Mesodermal cell (in vitro differentiated cells): ENCODE data around the gene RBMS1.

Experiments
- H3K27ac ChIP-seq: 2 replicates; pipeline ENCODE4 v1.7.0; 2013; ENCODE audit warnings: mild to moderate bottlenecking, low read depth, low read length, moderate library complexity; ENCODE audit not compliant: severe bottlenecking
- H3K36me3 ChIP-seq: 2 replicates; pipeline ENCODE4 v1.7.1; 2013; ENCODE audit warnings: mild to moderate bottlenecking, low read length, moderate library complexity; ENCODE audit not compliant: control insufficient read depth, insufficient read depth
- H3K4me1 ChIP-seq: one replicate; pipeline ENCODE4 v1.7.1; 2013; ENCODE audit warnings: mild to moderate bottlenecking, low read length; ENCODE audit not compliant: insufficient read depth, control insufficient read depth, poor library complexity, severe bottlenecking
- H3K4me3 ChIP-seq: 2 replicates; pipeline ENCODE4 v1.7.0; 2013; ENCODE audit warnings: low read length, control low read depth, mild to moderate bottlenecking; ENCODE audit not compliant: insufficient read depth, poor library complexity, severe bottlenecking; ENCODE audit errors: extremely low read depth
- H3K9me3 ChIP-seq: 2 replicates; pipeline ENCODE4 v1.7.1; 2013; ENCODE audit warnings: mild to moderate bottlenecking, low read length, moderate library complexity; ENCODE audit not compliant: control insufficient read depth
- WGBS, 2 experiments: methylation state at CpG; one replicate each; pipeline ENCODE4 v1.1.5; 2013; ENCODE audit warnings: missing lambda C conversion rate in 2 of 2; ENCODE audit not compliant: insufficient coverage in 2 of 2; 5-methylcytosine and 5-hydroxymethylcytosine counted together

Gene RBMS1

DNA sequence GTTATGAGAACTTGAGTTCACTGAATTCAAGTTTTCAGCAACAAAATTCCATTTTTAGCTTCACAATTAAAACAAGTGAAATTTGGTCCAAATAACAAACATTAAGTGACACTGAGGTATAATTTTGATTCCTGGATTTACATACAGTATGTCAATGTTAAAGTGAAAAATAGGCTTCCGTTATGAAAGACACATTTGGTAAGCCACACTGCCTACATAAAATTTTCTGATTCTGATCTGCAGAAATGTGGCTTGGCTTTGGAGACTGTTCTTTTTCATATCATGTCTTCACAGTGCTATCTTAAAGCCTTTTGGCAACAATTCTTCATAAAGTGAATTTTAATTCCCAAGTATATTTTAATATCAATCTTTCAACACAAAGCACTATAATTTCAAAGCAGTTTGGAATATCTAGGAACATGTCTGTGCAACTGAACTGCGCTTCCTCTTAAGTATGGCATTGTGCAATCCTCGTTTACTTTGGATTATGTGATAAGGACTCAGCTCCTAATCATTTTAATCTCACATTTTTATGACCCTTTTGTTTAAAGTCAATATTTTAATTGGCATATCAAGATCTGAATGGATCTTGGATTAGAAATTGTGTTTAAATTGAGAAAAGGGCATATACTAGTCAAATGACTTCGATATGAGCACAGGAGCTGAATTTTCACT is 60.0 kb downstream of the RBMS1 start:
- Histone ChIP-seq H3K9me3 (peaks cover 5% of the 10 kb centered on the region), H3K36me3 (peaks cover 26% of the 10 kb centered on the region), H3K4me1 (peaks cover 13% of the 10 kb centered on the region), H3K27ac (no peak overlapping the region), H3K4me3 (no peak overlapping the region)
- WGBS, 2 experiments, result 100% methylated on average over 1 of the region's 4 CpGs; no CpG with 5 or more reads in 1 of the 2 experiments

- H3K36me3 ChIP-seq, result peaks cover 32% of the 10 kb centered on the region
- no peak overlapping the region for H3K27ac ChIP-seq
- peaks cover 5% of the 10 kb centered on the region for H3K9me3 ChIP-seq
- H3K4me3 ChIP-seq, result no peak overlapping the region
- H3K4me1 ChIP-seq, result peaks cover 13% of the 10 kb centered on the region
- WGBS, 2 experiments, result 86 to 93% methylated on average over 3 to 4 of the region's 4 CpGs
Measured at GRCh38 chr2:160432633-160433032, 61.0 kb downstream of the RBMS1 start.

DNA sequence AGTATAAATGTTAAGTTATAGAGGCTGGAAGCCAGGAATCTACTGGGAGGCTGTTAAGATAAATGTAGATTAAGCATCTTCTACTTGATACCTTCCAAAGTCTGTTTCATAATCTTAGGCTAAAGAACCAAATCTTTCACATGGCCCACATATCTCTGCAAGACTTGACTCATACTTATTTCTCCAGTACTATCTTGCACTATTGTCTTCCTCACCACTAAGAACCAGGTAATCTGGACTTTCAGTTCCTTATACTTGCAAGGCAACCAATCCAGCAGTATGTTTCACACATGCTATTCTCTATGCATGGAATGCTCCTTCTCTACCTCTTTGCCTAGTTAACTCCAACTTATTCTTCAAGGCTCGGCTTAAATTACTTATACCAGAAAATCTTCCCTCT is 62.2 kb downstream of the RBMS1 start:
- peaks cover 32% of the 10 kb centered on the region for H3K36me3 ChIP-seq
- no peak overlapping the region for H3K4me3 ChIP-seq
- peaks cover 5% of the 10 kb centered on the region for H3K9me3 ChIP-seq
- H3K27ac ChIP-seq, result no peak overlapping the region
- H3K4me1 ChIP-seq, result peaks cover 19% of the 10 kb centered on the region
- WGBS, 2 experiments, result 86 to 95% methylated on average over 1 of the region's 1 CpG

- Histone ChIP-seq H3K4me1 (peaks cover 23% of the 10 kb centered on the region), H3K4me3 (no peak overlapping the region), H3K9me3 (peaks cover 5% of the 10 kb centered on the region), H3K36me3 (peaks cover 32% of the 10 kb centered on the region), H3K27ac (no peak overlapping the region)
Measured at GRCh38 chr2:160430001-160430344, 63.6 kb downstream of the RBMS1 start.

DNA sequence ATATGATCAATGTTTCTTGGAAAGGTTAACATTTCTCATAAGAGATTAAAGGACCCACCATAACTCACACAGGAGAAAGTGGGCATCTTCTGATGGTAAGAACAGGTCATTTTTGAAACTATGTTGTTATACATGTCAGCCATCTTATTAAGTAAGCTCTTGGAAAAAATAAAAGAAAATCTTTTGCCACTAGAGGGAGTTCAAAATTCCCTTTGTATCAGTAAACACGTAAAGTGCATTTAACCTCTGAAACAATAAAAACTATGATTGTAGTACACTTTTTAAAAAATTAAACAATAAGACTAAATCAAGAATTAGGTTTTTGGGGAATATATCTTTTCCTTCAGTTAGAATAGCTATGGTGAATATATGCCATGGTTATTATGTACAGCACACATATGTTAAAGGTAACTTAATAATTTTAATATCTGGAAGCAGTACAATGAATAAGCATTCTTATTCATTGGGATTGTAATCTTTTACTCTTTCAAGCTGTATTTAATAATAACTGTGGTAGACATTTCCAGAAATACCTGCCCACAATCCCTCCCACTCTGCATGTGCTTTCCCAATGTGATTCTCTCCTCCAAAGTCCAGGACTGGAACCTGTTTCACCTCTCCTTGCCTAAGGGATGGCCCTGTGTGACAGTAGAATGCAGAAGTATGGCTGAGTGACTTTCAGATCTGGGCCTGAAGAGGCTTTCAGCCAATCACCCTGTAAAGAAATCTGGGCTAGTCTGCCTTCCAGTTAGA is 64.2 kb downstream of the RBMS1 start:
- Histone ChIP-seq H3K4me1 (peaks cover 18% of the 10 kb centered on the region), H3K9me3 (peaks cover 5% of the 10 kb centered on the region), H3K36me3 (peaks cover 32% of the 10 kb centered on the region), H3K27ac (no peak overlapping the region), H3K4me3 (no peak overlapping the region)
- no CpG with 5 or more reads among the region's 1 CpG for WGBS, 2 experiments

DNA sequence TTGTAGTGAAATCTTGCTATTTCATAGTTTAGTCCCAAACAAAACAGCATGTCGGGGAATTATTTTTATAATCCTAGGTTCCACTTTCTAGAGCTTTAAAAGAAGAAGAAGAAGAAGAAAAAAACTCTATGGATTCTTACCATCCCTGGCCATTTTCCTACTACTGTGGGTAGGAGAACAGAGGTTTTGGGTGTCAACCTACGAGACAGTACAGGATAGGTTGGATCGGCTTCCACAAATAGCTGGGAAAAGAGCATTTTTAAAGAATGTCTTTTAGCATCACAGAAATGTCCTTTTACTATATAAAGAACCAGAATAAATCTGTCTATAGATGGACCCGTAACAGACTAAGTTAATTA is 65.2 kb downstream of the RBMS1 start:
- H3K36me3 ChIP-seq, result peaks cover 32% of the 10 kb centered on the region
- no CpG with 5 or more reads among the region's 4 CpGs for WGBS, 2 experiments
- peaks cover 17% of the 10 kb centered on the region for H3K4me1 ChIP-seq
- H3K4me3 ChIP-seq, result no peak overlapping the region
- peaks cover 5% of the 10 kb centered on the region for H3K9me3 ChIP-seq
- no peak overlapping the region for H3K27ac ChIP-seq

- peaks cover 32% of the 10 kb centered on the region for H3K36me3 ChIP-seq
- H3K4me1 ChIP-seq, result peaks cover 17% of the 10 kb centered on the region
- 96 to 100% methylated on average over 4 of the region's 7 CpGs for WGBS, 2 experiments
- H3K4me3 ChIP-seq, result no peak overlapping the region
- H3K27ac ChIP-seq, result no peak overlapping the region
- peaks cover 5% of the 10 kb centered on the region for H3K9me3 ChIP-seq
Measured at GRCh38 chr2:160427629-160428404, 65.8 kb downstream of the RBMS1 start.

DNA sequence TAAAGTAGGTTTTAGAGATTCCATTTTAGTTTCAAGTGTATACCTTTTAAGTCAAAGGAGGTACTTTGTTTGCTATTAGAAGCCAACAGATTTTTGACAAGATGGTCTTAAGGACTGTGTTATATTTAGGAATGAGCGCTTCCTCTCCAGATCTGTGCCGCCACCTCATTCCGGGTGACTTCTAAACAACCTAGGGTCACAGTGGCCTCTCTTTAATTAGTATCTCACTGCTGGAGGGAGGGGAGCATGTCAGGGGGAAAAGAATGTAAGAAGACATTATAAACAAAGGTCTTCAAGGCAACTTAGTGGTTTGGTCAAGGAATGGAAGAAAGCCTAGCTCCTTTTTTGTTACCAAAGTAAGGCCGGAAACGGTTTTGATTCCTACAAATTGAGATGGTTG is 67.0 kb downstream of the RBMS1 start:
- H3K4me1 ChIP-seq, result peaks cover 15% of the 10 kb centered on the region
- 87% methylated on average over 3 of the region's 5 CpGs; no CpG with 5 or more reads in 1 of the 2 experiments for WGBS, 2 experiments
- H3K36me3 ChIP-seq, result peaks cover 27% of the 10 kb centered on the region
- H3K9me3 ChIP-seq, result peaks cover 5% of the 10 kb centered on the region
- no peak overlapping the region for H3K4me3 ChIP-seq
- H3K27ac ChIP-seq, result peak overlapping the region; percentile 42

- WGBS, 2 experiments, result 95 to 100% methylated on average over 3 of the region's 4 CpGs
Measured at GRCh38 chr2:160425434-160426151, 68.0 kb downstream of the RBMS1 start.

GRCh38 chr2:160423126-160423525 is 70.5 kb downstream of the RBMS1 start:
- 85 to 93% methylated on average over 2 to 3 of the region's 4 CpGs for WGBS, 2 experiments
- no peak overlapping the region for H3K27ac ChIP-seq
- peaks cover 3% of the 10 kb centered on the region for H3K36me3 ChIP-seq
- no peaks in the 10 kb centered on the region for H3K9me3 ChIP-seq
- H3K4me1 ChIP-seq, result peaks cover 29% of the 10 kb centered on the region
- no peak overlapping the region for H3K4me3 ChIP-seq

More at GRCh38 chr2:160425434-160426151, 68.0 kb downstream of the RBMS1 start:
- Histone ChIP-seq H3K9me3 (peaks cover under 1% of the 10 kb centered on the region), H3K4me1 (peaks cover 15% of the 10 kb centered on the region), H3K36me3 (peaks cover 17% of the 10 kb centered on the region), H3K4me3 (no peak overlapping the region), H3K27ac (no peak overlapping the region)
